ENCODE data around the gene PPP2R2D.

GRCh38 chr10:131907679-131908078 is 6.9 kb downstream of the PPP2R2D start:
- TF ChIP-seq CTCF (IDR thresholded peaks at IDR 0.05) (no peak), POLR2A (IDR thresholded peaks at IDR 0.05) (no peak)

Data from body of pancreas (tissue), 4 donors.